GM18907 (cell line): ENCODE data around the gene TEKT3.

ENCODE experiments used
- ATAC-seq: cut with Tn5 transposase; IDR thresholded peaks from one replicate; pipeline ENCODE4 v1.9.1; 2021; ENCODE audit warnings: mild to moderate bottlenecking, moderate library complexity; ENCODE audit not compliant: unreplicated experiment

The TEKT3 gene

DNA sequence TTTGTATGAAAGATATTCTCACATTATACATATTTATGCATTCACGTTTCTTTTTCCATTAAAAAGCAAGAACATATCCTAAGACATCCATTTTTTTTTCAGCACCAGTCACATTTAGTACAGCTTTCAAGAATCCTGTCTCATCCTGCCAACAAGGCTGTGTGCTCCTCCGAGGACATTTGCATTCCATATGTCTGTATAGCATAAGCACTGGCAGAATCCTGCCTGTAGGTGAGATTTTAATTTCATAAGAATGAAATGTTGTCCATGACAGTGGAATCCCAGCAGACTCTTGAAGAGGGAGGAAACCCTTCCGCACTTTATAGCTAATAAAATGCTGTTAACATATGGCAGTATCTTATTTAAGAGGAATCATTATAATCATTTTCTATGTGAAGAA is 73.4 kb downstream of the TEKT3 start:
- ATAC-seq = no peak

DNA sequence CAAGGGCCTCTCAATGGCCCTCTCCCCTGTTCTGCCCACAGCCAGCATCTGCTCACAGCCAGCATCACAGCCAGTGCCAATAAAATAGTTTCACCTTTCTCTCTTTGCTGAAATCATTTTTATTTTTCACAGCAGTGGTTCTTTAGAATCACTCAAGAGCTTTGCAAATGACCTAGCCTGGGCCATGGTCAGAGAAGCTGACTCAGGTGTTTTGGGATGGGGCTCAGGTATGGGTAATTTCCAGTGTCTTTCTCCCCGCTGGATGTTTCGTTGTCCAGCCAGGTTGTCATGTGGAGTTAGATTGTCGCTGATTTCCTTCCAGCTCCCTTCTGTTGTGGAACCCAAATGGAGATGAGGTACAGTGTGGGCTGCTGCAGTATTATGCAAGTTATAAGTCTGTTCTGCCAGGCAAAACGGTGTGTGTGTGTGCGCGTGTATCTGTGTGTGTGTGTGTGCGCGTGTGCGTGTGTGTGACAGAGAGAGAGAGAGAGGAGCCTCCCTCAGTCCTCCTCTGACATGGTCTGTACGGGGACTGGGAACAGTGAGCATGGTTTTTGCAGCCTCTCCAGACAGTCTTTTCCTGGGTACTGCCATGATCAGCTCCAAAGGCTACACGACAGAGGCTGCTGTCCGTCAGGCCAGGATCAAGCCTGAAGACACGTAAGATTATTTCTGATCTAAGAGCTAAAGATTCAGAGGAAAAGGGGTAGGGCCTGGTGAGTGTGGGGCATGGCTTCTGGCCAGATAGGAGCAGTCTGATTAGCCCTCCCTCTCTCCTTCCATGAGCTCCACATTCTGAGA is 74.9 kb downstream of the TEKT3 start:
- ATAC-seq = no peak

DNA sequence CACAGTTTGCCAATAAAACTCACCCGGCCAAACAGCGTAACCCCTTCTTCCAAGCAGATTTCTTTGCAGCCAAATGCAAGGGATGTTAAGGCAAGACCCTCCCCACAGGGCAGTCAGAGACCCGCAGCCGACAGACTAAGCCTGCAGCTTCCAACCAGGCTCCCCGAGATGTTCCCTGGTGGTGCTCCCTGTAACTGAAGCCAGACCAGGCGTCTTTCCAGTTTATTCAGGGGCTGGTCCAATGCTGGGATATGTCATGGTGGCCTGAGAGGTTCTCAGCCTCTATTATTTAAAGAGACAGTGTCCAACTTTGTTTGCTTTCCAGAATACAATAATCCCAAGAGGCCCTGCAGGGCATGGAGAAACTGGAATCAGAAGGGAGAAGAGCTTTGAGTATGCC is 76.3 kb downstream of the TEKT3 start, which contains the start of gene PMP22:
PMP22 (minus strand) TSS at position 196 of the 400 bp plus-strand sequence. CDS start 4,599 bp downstream, outside the sequence.
- ATAC-seq = no peak

DNA sequence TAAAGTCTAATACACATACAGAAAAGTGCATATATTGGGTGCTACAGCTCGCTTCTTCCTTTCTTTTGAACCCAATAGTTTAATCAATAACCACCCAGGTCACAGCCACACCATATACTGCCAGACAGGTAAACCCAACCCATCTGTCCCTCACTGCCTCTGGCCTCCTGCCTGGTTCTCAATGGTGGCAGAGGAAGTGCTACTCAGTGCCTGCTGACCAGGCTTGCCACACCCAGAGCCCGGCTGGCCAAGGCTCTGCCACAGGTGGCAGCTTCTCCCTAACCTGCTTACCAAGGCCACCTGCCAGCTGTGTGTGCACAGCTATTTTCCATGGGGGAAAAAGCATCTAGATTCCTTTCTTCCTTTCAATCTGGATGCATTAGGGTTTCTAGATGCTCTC is 76.9 kb downstream of the TEKT3 start:
- no peak for ATAC-seq

DNA sequence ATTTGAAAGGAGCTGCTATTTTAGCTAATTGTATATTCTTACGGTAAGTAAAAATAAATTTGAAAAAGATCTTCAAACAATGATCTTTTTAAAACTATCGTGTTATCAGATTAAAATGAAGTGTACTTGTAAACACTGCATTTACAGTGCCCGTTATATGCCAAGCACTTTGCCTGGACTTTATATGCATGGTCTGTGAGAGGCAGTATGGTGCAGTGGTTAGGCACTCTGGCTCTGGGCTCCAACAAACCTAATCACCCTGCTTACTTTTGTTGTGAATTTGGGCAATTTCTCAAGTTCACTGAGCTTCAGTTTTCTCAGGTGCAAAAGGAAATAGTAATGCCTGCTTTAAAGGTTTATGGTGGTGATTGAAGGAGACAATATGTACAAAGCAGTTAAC is 77.7 kb downstream of the TEKT3 start:
- ATAC-seq = no peak

DNA sequence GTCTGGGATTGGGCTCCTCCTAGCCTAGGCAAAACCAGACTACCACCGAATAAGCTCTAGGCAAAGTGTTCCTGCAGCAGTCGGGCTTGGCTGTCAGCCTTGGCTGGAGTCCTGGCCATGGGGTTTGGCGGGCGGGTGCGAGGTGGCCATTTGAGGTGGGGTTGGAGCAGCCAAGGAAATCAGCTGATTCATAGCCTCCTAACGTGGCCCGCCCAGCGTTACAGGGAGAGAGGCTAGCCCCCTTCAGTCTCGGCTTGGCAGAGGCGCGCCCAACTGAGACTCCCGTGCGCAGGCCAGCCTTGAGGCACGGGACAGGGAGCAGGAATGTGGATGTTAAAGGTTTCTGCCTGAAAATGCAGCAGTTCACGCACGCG is 78.2 kb downstream of the TEKT3 start:
- no peak for ATAC-seq

DNA sequence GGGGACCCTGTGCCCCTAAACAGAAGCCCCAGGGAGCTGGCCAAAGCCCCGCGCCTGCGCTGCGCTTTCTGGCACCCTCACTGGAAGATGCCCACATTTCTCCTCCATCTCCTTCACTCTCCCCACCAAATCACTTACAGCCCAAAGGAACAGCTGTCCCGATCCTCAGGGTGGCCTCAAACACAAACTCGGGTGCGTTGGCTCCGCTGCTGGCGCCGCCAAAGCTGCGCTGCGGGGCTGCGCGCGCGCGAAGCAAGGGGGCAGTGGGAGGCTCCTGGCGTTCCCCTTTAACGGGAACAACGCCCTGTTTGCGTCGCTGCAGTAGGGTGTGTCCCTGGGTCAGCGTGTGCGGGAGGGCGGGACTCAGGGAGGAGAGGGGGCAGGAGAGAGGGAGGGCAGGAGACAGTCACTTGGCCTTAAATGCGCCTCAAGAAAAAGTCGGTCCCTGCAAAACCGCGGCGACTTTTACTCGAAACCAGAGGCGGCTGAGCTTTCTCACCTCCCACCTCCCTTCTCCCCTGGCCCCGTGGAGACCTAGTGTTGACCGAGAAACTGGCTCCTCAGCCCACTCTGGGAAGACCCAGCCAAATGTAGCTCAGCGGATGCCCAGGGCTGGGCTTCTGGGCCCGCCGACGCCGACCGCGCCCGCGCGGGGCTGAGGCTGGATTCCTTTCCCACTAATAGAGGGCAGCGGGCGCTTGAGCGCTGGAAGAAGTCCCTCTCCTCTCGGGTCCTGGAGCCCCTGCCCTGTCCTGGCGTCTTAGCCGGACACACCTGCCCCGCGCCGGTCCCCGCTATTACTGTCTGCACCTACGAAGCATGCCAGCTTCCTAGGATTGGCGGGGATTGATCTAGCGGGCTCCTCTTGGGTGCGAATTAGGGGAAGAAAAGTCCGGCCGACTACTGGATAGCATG is 78.8 kb downstream of the TEKT3 start:
- no peak for ATAC-seq

DNA sequence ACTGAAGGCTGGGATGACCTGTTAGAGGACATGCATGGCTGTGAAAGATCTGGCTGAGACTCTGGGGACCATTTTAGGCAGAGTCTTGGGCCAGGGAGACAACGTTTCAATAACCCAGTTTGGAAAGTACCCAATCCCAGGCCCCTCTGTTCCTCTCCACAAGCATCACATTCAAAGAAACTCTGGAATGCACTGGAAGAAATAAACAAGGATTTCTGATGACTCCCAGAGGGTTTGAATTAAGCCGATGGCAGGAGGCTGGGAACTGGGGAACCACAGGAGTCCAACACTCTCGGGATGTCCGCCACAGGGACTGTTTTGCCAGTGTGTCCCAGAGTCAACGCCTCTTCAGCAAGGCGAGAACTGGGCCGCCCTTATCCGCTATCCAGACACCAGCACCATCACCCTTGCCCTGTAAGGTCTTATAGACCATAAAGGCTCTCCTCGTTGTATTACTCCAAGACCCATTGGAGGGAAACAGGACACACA is 79.6 kb downstream of the TEKT3 start:
- no peak for ATAC-seq

DNA sequence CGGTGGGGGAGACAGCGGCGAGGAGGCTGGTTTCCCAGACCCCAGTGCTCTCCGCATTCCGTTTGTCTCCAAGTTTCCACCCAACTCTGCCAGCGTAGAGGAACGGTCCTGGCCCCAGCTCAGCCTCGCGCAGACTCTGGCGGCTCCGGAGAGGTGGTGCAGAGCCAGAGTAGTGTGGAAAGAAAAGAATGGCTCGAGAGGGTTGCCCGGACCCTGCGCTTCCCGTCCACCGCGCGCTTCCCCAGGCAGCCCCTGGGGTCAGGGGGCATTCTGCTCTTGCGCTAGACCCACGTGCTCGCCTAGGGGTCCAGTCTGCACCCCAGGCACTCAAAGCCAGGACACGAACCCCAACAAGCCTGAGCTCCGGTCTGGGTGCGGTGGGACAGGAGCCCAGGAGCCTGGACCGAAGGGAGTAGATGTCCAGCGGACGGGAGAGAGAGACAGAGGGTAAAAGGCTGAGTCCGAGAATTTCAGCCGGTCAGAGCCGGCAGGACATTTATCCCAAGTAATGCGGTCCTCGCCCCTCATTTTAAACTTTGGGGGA is 80.1 kb downstream of the TEKT3 start:
- no peak for ATAC-seq

DNA sequence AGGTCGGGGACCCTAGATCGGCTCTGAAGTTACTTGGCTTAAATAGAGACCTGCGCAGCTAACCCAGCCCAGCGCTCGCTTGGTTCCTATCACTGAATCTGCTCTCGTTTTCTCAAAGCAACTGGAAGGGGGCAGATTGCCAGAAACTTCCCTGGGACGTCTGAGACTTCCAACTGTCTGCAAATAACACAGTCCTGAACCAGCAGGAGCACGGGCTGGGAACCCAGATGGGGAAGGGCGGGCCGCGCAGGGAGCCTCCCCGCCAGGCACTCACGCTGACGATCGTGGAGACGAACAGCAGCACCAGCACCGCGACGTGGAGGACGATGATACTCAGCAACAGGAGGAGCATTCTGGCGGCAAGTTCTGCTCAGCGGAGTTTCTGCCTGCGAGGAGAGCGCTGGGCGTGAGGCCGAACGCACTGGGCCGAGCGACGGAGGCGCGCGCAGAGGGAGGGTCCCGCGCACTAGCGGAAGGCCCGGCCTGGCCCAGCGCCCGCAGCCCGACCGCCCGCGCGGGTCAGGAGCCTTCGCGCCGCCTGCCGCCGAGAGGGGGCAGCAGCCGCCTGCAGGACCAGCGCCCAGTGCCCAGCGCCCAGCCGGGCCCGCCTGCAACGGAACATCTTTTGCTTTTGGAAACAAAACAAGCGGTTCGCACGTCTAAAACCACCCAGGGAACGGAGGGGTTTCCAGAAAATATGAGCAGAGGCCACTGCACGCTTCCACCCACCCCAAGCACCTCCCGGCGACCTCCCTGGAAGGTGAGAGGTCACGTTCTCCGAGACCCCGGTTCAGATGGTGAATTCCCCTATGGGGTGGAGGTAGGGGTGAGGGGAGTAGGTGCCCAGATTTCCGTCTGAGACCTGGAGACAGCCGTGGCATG is 80.8 kb downstream of the TEKT3 start:
- ATAC-seq = peak; percentile 50

DNA sequence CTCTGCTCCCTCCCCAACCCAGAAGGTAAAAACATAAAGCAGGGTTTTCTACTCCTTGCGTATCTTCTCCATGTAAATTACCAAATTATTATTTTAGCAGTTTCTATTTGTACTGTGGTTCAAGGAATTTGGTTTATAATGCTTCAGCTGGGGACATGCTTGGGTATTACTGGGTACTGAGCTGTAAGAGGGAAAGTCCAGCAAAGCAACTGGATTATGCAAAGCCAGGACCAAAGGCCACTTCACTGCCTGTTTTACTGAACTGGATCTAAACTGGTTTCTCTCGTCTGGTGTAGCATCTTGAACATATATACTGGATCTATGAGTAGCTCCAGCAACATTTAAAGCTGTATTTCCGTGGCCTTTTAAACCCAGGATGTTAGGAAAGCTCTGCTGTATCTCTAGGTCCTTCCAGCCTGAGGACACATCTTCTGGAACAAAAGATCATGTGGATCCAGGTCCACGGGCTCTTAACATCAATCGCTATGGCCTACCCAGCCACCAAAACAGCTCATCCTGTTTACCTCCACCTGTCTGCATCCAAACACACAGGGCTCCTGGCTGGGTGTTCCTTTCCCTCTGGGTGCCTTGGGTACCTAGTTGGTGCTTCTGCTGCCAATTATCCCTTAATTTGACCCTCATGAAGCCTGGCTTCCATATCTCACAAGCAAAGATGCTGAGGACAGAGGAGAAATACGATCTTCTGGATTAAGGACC is 83.4 kb downstream of the TEKT3 start:
- peak; percentile 12 for ATAC-seq

DNA sequence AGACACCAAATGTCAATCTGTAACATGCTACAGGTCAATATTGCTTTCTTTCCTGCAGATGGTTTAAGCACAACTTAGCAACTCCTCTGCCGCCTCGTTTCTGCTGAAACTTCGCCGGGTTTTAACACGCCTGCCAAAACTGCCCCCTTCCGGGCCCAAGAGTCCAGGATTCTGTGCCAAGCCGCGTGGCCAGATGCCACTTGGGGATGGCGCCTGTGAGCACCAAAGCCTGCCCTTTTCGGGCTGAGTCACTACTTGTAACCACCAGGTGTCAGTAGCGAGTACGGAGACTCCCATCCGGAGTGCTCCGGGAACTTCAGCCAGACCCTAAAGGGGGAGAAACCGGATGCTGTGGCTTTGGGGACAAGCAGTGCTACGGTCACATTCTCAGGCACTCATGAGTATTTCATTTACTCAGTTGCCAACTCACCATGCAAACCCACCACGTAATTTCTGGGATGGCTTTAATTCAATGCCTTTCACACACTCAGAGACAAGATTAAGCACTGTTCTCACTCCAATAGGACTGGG is 84.1 kb downstream of the TEKT3 start:
- peak; percentile 90 for ATAC-seq

DNA sequence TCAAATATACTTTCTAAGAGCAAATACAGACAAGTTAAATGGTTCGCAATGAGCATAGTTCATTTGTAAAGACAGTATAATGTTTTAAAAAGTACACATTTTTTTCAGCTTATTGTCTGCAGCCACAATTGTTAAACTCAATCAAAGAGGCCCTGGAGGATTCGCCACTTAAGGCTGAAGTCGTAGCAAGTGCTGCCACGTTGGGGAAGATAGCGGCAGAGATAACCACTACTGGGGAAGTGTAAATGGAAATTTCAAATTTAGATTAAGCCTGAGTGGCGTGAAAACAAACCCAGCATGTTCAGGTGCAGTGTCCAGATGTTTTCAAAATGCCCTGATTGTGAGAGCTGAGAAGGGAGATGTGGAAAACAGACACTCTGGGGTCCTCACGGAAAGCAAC is 84.7 kb downstream of the TEKT3 start:
- ATAC-seq = no peak

DNA sequence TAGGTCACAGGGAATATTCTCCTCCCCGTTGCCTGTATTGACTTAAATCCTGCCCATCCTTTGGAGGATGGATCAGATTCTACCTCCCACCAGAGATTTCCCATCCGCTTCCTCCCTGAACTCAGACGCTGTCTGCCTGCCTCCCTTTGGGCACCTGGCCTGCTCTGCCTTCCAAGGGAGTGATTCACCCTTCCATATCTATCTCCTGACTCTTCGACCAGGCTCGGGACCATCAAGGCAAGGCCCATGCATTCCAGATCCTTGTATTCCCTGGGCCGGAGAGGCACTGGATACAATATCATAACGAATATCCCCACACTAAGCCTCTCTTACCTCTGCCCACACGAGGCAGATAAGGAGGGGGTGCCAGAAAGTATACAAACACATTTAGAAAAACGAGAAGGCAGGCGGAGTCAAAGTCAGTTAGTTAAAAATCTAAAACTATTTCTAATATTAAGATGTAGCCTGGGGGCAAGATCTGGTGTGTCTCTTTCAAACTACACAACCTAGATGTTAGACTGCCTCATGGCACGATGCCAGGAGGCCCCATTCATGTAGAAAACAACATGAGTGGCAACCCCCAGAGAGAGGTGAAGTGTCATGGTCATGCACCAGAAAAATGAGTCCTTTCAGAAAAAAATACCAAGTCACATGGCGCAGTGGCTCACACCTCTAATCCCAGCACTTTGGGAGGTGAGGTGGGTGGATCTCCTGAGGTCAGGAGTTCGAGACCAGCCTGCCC is 85.5 kb downstream of the TEKT3 start:
- ATAC-seq = no peak
